Measurements from ENCODE around the gene REEP1.

DNA sequence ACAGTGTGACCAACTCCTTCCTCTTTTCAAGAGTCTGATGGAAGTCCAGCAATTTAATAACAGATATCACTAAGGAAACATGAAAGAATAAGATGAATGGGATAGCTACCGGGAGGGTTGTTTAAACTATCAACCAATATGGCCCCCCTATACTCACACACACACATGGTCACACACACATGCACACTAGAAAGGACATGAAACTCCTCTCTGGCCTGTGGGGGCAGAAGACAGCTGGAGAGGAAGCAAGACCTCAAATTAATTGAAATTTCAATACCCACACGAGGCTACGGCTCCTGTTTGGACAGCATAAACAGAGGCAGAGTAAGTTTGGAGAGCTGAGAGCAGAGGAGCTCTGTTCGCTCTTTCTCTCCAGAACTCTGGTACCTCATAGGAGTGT, 34.7 kb upstream of the REEP1 start:
- no peak for TF ChIP-seq CTCF (IDR thresholded peaks at IDR 0.05)
- TF ChIP-seq EP300 (IDR thresholded peaks at IDR 0.05): no peak
- no peak for TF ChIP-seq POLR2A (IDR thresholded peaks at IDR 0.05)
